M059J (cell line): ENCODE data around the gene PAX5. TPM values are rescaled to one million over a fixed set of nuclear protein-coding genes. Genes with fewer than 3 reads are reported as not detected.

ENCODE experiments used
- DNase-seq: peaks from one replicate; pipeline ENCODE4 v3.0.0-alpha.2; 2012; ENCODE audit warnings: low read depth
- total RNA-seq: library from RNA; depleted of rRNA; stranded (reverse); fragments of >200 nt; shearing (Covaris generic); gene quantifications from 2 replicates; pipeline ENCODE4 v1.2.3, GENCODE V29; 2014

The PAX5 gene
- total RNA-seq, 1 experiment from 2014 or later, result not detected

DNA sequence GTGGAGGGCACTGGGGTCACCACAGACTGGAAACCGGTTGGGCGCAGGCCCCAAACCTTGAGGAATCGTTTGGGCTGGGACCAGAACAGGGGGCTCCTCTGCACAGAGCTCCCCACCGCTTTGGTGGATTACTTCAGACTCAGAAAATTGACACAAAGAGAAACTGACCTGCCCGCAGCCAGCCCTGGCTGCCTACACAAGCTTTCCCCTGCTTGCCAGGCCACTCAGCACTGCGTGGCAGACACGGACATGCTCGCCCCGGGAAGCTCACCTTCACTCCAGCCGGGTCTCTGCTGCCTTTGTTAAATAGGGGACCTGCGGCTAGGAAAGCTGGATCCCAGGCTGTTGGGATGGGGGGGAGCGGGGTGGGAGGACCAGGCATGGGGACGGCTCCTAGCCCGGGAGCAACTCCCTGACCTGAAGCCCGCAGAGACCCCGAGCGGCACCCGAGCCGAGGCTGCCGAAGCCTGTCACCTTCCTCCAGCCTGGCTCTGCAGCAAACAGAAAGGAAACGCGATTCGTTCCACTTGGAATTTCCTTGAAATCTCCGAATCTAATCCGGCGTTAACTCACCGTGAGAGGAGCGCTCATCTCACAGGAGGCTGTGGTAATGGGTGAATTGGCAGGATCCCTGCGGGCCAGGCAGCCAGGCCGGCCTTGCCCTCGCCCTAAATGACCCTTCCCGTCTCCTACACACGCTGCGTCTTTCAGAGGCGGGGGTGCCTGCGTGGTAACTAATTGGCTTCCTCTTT is 8.8 kb downstream of the PAX5 start:
- DNase-seq, result peak; percentile 38

GRCh38 chr9:37017546-37017945 is 16.5 kb downstream of the PAX5 start:
- no peak for DNase-seq

GRCh38 chr9:37011530-37011929 is 22.5 kb downstream of the PAX5 start:
- DNase-seq, result no peak

DNA sequence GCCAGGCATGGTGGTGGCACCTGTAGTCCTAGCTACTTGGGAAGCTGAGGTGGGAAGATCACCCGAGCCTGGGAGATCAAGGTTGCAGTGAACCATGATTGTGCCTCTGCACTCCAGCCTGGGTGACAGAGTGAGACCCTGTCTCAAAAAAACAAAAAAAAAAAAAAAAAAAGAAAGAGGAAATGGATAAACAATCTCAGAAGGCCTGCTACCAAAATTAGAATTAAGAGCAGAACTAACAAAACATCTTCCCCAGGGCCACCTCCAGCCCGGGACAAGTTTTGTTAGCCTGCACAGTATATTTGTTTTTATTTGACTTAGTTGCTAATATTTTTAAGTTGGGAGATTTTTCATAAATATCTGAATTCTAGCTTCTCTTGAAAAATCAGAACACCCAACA is 23.1 kb downstream of the PAX5 start:
- DNase-seq, result no peak

DNA sequence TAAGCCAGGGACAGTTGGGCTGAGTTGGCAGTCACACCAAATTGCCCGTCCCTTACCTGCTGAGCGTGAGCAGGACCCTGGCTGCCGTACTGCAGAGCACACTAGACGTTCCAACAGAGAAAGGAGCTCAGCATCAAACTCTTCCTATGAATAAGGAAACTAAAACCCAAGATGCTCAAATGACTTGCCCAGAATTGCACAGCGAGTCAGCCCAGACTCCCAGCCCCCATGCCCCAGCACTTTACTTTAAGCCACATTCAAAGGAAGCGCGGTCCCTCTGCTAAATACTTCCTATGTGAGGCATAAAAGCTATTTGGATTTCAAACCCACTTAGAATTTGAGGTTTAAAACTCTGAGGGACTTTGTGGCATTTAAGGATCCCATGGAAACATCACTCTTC is 23.9 kb downstream of the PAX5 start:
- DNase-seq, result no peak

- DNase-seq, result no peak
Observed at GRCh38 chr9:37007295-37007694, 26.8 kb downstream of the PAX5 start.

DNA sequence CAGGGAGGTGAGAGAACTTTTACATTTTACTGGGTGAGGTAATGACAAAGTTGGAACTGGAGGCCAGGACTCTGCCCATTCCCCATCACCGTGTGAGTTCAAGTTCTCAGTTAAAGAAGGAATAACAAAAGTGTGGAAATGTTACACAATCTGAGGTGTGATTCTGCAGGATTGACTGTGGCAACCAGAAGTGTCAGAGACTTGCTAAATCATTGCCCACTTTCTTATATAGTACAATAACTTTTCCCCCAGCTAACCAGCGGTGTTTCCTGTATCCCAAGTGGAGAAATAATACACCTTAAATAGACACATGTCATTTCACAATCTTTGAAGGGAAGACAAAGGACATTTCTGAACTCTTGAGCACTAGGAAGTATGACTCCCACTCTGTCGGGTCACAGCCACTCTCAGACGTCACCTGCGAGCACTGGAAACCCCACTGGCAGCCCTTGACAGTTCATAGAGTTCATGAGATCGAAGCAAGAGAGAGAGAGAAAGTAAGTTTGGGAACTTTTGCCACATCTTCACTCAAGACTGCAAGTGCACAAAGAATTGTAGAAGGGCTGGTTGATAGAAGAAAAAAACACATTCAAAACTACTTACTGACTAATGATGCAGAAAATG is 28.4 kb downstream of the PAX5 start:
- no peak for DNase-seq

DNA sequence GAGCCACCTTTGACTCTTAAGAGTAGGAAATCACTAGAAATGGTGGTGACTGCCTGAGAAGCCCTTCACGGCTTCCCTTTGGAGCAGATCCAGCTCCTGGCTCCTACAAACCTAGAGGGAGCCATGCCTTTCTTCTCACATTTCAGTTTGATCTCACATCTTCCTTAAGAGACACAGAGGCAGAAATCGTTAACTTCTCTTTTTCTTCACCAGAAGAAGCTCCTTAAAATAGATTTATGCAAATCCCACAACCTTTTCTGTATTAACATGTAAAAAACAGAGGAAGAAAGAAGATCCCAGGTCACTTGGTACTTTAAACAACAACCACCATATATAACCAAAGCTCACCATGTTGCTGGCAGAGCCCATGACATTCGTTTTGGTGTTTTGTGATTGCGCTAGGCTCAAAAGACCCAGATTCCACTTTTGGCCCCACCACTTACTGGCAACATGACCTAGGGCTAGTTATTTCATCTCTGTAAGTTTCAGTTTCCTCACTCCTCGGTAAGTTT is 29.6 kb downstream of the PAX5 start:
- DNase-seq, result no peak

DNA sequence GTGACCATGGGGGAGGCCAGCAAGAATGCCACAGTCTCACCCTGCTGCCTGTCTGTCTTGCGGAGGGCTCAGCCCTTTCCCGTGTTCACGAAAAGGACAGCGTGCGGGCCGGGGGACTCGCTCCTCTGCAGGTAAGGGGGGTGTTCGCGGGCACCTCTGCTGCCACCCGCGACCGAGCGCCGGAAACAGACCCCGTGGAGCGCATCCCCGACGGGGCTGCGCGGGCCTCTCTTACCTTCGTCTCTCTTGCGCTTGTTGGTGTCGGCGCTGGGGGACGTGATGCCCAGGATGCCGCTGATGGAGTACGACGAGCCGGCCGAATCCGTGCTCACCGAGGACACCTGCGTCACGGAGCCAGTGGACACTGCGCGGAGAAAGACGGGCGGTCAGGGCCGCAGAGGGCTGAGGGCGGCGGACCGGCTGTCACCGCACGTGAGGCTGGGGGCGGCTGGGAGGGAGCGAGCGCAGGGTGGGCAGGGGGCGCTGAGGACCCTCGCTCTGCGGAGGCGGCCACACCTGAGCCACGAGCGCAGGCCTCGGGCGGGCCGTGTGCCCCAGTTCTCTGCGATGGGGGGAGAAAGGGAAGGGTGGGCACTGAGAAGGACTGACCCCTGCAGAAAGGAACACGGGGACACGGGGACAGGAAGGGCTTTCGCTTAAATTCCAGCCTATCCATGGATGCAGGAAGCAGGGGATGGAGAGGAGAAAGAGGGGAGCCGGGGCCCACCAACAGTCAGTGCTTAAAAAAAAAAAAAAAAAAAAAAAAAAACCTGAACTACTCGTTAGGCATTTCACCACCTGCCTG is 31.5 kb downstream of the PAX5 start:
- DNase-seq, result no peak

DNA sequence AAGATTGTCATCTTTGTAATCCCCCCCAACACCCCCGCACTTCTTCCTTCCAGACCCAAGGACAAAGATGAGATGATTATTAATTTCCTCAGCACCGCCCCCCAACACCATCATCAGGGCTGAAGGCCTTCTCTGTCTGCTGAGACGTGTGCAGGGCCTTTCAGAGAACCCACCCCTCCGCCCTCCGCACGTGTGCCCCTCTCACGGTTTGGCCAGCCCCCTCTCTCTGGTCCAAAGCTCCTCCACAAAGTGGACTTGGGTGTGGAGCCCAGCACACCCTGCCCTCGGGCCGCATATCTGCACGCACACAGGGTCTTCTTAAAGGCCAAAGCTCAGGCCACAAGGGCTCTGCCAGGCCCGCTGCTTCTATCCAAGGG is 32.0 kb downstream of the PAX5 start:
- no peak for DNase-seq

DNA sequence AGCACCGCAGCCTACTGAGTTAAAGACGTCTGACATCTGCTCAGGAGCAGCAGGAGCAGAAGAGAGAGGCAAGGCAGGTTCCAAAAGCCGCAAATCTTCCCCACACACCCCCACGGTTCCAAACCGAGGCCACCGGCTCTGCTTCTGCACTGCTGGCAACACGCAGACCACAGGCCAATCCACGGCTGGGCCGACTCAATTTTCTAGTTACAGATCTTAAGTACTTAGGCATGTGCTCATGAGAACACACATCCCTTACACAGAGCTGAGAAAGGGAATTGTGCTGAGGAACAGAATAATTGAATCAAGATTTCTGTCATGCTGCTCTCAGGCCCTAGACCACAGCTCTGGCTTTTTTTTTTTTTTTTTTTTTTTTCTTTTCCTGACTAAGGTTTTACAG is 32.6 kb downstream of the PAX5 start:
- DNase-seq, result no peak

- no peak for DNase-seq
Observed at GRCh38 chr9:36999728-37000333, 34.2 kb downstream of the PAX5 start.

GRCh38 chr9:36997414-36997813 is 36.7 kb downstream of the PAX5 start:
- DNase-seq, result peak; percentile 67

DNA sequence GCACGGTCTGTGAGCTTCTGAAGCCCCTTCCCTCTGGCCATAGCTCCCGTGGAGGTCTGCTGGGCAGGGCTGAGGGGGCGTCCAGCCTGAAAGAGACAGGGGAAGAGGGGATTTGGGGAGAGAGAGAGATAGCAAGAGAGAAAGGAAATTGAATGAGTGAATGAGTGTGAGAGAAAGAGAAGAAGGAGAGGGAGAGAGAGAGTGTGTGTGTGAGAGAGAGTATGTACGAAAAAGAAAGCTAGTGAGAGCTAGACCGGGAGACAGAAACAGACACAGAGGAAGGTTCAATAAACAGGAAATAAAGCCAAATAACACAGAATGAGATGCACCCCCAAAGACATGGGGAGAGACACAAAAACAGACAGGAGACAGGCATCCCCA is 37.4 kb downstream of the PAX5 start:
- DNase-seq, result no peak

DNA sequence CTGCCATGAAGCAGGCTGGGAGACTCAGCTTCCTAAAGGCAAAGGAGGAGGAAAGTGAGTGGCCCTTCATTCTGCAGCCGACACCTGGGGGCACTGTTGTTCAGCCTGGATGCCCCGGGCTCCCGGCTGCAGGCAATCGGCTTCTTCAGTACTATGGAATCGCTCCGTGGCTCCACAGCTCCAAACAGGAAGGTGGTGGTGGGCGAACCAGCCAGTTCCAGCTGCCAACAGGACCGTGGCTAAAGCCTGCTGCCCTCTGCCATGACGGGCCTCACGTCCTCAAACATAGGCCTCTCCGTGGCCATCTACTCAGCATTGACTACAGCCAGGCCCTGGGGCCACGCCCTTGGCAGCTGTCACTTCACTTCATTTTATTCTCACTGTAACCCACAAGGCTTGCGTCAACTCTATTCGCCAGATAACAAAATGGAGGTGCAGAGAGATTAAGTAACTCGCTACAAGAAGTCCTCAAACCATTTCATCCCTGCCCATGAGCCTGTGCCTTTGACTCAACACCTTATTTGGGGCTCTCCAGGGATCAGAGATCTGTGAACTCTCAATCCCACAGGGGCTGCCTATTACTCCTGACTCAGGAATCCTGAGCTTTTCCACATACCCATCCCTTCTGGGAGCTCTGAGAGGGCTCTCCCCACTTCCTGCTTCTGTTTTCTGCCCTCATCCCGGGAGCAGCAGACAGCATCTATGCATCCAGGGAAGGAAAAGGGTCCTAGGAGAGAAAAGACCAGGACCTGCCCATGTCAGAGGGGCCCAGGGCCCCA is 38.0 kb downstream of the PAX5 start:
- DNase-seq, result peak; percentile 66

DNA sequence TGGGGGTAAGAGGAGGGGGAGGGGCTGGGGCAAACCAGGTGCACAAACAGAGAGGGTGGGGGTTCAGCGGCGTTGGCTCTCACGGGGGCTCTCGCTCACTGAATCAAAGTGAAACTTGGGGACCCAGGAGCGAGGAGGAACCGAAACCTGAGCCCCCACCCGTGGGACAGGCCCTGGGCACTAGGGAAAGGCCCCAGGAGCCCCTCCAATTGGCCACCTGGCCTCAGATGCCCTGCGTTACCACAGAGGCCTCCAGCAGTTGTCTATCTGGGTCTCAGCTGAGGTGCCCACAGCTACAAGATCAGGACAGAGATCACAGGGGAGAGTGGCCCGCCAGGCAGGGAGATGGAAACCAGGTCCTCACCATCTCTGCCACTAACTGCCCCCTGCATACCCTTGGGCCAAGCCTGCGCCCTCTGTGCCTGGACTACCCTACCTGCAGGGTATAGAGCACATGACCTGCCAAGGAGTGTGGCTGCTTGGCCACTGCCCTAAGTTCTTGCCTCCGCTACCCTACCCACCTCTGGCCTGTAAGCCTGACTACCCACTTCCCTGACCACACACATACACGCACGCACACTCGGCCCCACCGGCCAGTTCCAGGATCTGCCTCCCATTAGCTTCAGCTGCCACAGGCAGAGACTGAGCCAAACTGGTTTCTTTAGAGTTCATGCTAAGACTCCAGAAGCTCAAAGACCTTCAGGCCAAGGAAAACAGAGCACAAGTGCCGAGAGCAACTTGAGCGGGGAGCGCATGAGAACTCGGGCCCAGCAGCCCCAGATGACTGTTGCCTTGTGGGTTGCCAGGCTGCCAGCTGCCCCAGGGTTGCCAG is 39.9 kb downstream of the PAX5 start:
- DNase-seq, result no peak

DNA sequence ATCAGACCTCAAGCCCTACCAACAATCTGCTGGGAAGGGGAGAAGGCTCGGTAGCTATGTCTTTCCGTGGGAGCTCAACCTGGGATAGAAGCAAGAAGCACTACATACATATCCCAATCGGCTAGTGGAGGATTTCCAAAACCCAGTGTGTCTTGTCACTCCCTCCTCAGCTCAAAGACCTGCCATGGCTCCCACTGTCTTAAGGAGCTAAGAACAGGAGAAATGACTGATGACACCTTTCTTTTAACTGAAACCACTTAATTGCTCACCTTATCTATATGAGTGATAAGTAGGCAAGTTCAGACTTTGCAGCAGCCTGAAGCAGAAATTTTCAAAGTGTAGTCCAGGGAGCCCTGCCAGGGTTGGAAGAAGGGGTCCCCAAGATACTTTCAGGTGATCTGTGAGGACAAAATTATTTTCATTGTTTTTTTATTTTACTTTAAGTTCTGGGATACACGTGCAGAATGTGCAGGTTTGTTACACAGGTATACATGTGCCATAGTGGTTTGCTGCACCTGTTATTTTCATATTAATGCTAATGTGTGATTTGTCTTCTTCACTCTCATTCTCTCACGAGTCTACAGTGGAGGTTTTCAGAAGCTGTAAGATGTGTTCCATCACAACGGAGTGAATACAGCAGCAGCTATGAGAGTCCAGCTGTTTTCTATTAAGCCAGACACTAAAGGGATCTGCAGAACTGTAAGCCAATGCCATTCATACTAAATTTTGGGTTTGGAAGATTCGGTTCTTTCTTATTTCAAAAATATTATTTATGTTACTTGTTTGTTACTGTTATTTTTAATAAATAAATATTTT is 41.4 kb downstream of the PAX5 start:
- DNase-seq, result no peak

- DNase-seq, result no peak
Observed at GRCh38 chr9:36991516-36992134, 42.4 kb downstream of the PAX5 start.

DNA sequence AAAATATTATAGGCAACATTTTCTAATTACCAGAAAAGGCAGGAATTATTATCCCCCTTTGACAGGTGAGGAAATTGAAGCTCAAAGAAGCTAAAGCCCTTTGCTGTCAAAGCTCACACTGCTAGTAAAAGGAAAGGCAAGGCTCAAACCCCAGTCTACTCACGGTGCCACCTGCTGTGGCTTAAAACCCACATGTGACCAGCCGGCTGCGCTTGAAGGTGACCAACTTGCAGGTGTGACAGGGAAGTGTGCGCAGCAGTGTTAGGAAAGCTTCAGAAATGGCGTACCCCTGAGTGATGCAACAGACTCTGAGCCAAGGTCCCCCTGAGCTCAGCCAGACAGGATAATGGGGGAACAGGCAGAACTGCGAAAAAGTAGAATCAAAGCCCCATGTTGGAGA is 45.2 kb downstream of the PAX5 start:
- DNase-seq, result no peak
